Measurements from ENCODE around the gene GLIS1. TPM values are rescaled to one million over a fixed set of nuclear protein-coding genes. Genes with fewer than 3 reads are reported as not detected.

GLIS1 gene
- total RNA-seq, 2 experiments from 2014 or later = not detected

DNA sequence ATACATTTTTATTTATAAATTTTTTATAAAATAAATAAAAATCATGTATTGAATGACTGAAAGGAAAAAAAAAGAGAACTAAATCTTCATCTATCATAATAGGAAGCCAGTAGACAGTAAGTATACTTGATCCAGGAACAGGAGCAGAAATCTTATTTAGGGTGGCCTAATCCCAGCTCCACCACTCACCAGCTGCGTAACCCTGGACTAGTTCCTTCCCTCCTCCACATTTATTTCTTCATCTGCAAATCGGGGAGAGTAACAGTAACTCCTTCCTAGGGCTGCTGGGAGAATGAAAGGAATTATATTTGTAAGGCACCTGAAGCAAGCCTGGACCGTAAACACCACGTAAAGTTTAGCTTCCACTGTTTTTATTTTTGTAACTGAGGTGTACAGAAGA, 17.9 kb downstream of the GLIS1 start:
- POLR2A ChIA-PET = no interaction called here
- Mint-ChIP-seq H3K27ac (no peak overlapping the region), H3K9me3 (no peaks in the 10 kb centered on the region), H3K27me3 (peaks cover 6% of the 10 kb centered on the region), H3K4me3 (no peak overlapping the region), H3K4me1 (no peaks in the 10 kb centered on the region), H3K36me3 (no peaks in the 10 kb centered on the region)
- no peak for ATAC-seq (ENCODE audit: low read depth)
- DNase-seq = no peak

DNA sequence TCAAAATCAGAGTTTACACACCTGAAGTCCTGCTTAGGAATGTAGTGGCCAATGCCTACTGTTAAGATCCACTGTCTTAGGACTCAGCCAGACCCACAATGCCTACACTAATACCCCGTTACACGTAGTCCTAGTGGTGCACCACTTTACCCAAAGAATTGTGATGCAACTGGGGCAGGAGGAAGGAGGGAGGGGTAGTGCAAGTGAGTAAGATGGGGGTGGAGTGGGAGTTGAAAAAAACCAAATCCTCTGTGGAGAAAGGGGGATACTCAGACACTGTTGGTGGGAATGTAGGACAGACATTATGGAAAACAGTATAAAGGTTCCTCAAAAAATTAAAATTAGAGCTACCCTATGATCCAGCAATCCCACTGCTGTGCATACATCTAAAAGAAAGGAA, 19.5 kb downstream of the GLIS1 start:
- Mint-ChIP-seq H3K9me3 (no peaks in the 10 kb centered on the region), H3K36me3 (no peaks in the 10 kb centered on the region), H3K27me3 (peaks cover 6% of the 10 kb centered on the region), H3K27ac (no peak overlapping the region), H3K4me1 (no peaks in the 10 kb centered on the region), H3K4me3 (no peak overlapping the region)
- no peak for ATAC-seq (ENCODE audit: low read depth)
- POLR2A ChIA-PET = no interaction called here
- no peak for DNase-seq

DNA sequence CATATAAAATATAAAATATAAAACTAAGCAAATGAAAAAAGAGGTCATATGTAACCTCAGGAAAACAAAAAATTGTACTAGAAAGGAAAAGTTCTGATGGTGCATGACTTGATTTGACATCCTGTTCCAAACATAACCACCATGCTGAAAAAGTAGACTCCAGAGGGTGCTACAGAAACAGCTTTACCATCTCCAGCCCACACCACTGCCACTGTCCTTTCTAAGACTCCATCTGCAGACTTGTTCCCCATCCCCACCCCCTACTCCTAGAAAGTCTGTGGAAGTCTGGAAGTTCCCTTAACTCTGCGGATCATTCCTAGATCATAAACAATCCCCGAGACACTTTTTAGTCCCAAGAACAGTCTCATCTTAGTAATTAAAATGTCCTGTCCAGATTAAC, 20.5 kb downstream of the GLIS1 start:
- no peak overlapping the region for H3K4me3 Mint-ChIP-seq
- H3K27ac Mint-ChIP-seq = no peak overlapping the region
- POLR2A ChIA-PET = no interaction called here

DNA sequence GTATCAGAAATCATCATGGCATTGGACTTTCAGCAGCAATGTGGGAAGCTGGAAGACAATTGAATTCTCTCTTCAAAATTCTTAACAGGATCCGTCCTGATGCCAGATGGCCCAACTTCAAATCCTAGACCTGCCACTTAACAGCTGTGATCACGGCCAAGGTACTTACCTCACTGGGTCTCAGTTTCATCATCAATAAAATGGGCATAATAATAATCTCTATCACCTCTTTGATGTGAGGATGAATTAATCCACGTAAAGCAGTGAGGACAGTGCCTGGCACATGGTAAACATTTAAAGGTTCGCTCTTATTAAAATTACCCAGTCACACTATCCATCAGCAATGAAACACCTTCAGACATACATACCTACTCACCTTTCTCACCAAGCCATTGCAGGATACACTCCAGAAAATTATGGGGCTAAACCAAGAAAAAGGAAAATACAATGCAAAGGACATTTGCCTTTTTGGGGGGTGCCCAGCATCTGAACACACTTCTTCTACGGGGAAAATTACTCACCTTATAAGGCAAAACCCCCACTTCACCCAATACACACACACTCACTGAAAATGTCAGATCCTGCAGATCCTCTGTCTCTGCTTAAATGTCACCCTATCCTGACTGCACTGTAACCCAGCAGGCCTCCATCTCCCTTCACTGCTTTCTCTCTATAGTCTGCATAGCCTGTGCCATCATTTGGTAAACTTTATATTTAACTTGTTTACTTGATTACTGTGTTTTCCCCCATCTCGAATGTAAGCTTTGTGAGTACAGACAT, 21.7 kb downstream of the GLIS1 start:
- Mint-ChIP-seq H3K27ac (no peak overlapping the region), H3K27me3 (peaks cover 8% of the 10 kb centered on the region), H3K36me3 (no peaks in the 10 kb centered on the region), H3K9me3 (no peaks in the 10 kb centered on the region), H3K4me1 (no peaks in the 10 kb centered on the region), H3K4me3 (no peak overlapping the region)
- DNase-seq (no peak), ATAC-seq (ENCODE audit: low read depth) (no peak)
- POLR2A ChIA-PET = no interaction called here

More for the DNA sequence above, 20.5 kb downstream of the GLIS1 start:
- ATAC-seq (ENCODE audit: low read depth) (no peak), DNase-seq (no peak)
- H3K4me1 Mint-ChIP-seq = no peaks in the 10 kb centered on the region
- H3K36me3 Mint-ChIP-seq = no peaks in the 10 kb centered on the region
- H3K9me3 Mint-ChIP-seq = no peaks in the 10 kb centered on the region
- peaks cover 8% of the 10 kb centered on the region for H3K27me3 Mint-ChIP-seq

DNA sequence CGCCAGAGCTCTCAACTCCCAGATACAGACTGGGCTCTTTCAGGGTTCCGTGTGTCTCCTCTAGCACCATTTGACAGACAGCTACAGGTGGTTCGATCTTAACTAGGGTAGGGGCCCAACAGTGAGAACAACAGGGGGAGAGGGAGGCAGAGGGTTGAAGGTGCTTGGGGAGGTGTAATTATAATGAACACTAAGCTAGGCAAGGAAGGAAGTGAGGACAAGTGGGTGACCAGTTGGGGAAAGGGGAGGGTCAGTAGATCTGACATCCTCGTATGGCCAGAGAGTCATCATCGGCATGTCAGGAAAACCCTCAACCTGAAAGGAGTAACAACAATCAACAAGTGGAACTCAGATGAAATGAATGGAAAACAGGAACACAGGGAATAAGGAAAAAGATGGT, 22.8 kb downstream of the GLIS1 start:
- Mint-ChIP-seq H3K4me1 (no peaks in the 10 kb centered on the region), H3K9me3 (no peaks in the 10 kb centered on the region), H3K4me3 (no peak overlapping the region), H3K27ac (no peak overlapping the region), H3K36me3 (no peaks in the 10 kb centered on the region), H3K27me3 (peaks cover 8% of the 10 kb centered on the region)
- DNase-seq (no peak), ATAC-seq (ENCODE audit: low read depth) (no peak)
- POLR2A ChIA-PET = no interaction called here

DNA sequence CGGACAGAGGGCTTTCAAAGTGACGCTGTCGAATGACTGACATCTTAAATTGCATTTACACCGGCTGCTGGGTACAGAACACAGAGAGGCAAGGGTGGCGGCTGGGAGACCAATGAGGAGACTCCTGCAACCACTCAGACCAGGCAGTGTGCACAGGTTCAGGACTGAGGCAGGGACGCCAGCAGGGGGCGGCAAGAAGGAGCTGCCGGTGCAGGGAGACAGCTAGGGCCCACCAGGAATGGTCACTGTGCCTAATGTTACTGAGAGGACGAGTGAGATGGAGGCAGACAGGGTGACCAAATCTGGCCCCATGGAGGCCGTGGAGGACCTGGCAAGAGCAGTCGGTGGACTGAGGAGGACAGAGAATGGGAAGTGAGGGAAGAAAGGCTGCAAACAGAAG, 23.5 kb downstream of the GLIS1 start:
- no peak overlapping the region for H3K27ac Mint-ChIP-seq
- POLR2A ChIA-PET = no interaction called here
- DNase-seq (no peak), ATAC-seq (ENCODE audit: low read depth) (no peak)
- no peaks in the 10 kb centered on the region for H3K4me1 Mint-ChIP-seq
- peaks cover 8% of the 10 kb centered on the region for H3K27me3 Mint-ChIP-seq
- no peaks in the 10 kb centered on the region for H3K9me3 Mint-ChIP-seq
- no peak overlapping the region for H3K4me3 Mint-ChIP-seq
- no peaks in the 10 kb centered on the region for H3K36me3 Mint-ChIP-seq

DNA sequence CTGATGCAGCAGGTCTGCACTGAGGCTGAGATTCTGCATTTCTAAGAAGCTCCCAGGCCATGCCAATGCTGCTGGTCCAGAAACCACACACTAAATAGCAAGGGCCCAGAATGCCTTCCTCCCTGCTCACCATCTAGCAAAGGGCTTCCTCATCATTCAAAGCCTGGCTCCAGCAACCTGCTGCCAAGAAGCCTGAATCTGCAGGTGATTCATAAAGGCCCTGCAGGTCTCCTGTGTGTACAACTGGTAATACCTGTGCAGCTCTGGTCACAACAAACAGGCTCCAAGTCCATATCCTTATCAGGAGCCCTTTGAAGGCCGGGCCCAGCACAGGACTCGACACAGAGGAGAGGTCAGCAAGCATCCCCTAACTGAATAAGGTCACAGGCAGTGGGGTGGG, 26.7 kb downstream of the GLIS1 start:
- no peak overlapping the region for H3K27ac Mint-ChIP-seq
- H3K9me3 Mint-ChIP-seq = no peaks in the 10 kb centered on the region
- POLR2A ChIA-PET = no interaction called here
- H3K36me3 Mint-ChIP-seq = no peaks in the 10 kb centered on the region
- no peaks in the 10 kb centered on the region for H3K4me1 Mint-ChIP-seq
- peaks cover 2% of the 10 kb centered on the region for H3K27me3 Mint-ChIP-seq
- no peak overlapping the region for H3K4me3 Mint-ChIP-seq
- DNase-seq (no peak), ATAC-seq (ENCODE audit: low read depth) (no peak)

DNA sequence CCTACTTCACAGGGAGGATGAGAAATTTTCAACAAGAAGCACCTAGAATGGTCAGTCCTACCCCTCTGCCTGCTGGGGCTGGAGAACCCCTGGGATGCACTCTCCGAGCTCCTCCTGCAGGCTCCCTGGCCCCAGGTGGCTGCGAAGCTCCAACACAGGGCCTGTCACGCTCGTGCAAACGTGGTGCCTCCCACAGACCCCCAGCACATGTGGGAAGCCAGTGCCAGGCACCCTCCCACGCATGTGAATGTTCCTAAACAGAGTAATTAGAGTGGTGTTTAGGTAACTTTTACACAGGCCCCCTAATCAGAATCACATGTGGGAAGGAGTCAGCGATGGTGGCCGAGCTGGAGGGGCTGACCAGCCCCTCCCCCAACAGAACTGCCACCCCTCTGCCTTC, 28.4 kb downstream of the GLIS1 start:
- H3K27ac Mint-ChIP-seq = no peak overlapping the region
- H3K4me1 Mint-ChIP-seq = no peaks in the 10 kb centered on the region
- DNase-seq = no peak
- no peak overlapping the region for H3K4me3 Mint-ChIP-seq
- POLR2A ChIA-PET = no interaction called here
- H3K36me3 Mint-ChIP-seq = no peaks in the 10 kb centered on the region
- no peaks in the 10 kb centered on the region for H3K9me3 Mint-ChIP-seq
- H3K27me3 Mint-ChIP-seq = peaks cover 8% of the 10 kb centered on the region
- ATAC-seq (ENCODE audit: low read depth) = no peak

DNA sequence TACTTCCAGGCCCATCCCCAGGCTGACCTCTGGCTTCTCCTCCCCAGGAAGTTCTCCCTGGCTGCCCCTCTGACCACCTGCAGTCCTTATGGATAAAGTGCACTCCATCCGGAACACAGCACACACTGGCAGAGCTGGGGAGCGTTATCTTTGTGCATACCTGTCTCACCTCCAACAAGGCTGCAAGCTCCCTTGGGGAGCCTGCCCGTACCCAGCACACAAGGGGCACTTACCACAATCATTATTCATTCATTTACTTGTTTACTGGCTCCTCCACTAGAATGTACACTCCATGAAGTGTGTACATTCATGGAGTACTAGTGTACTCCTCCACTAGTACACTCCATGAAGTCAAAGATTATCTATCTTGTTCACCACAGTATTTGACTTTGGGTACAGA, 30.3 kb downstream of the GLIS1 start:
- POLR2A ChIA-PET = no interaction called here
- ATAC-seq (ENCODE audit: low read depth) = no peak
- Mint-ChIP-seq H3K4me3 (no peak overlapping the region), H3K4me1 (no peaks in the 10 kb centered on the region), H3K36me3 (no peaks in the 10 kb centered on the region), H3K27ac (no peak overlapping the region), H3K9me3 (no peaks in the 10 kb centered on the region), H3K27me3 (peaks cover 17% of the 10 kb centered on the region)
- DNase-seq = no peak

DNA sequence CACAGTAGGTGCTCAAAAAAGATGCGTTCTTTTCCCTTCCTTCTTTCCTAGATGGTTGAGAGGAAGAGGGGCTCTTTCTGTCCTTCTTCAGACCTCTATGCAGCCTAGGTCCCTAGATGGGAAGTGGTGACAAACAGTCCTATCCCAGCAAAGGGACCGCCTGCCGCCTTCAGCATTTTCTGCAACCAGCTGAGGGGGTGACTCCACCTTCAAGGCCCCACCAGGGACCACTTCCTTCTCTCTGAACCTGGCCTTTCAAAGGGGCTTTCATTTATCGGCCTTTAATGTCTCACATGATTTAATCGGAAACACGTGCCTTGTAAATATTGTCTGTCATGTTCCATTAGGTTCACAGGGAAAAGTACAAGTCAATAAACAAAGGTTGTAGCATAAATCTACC, 32.6 kb downstream of the GLIS1 start:
- DNase-seq = no peak
- Mint-ChIP-seq H3K4me3 (no peak overlapping the region), H3K27me3 (peaks cover 15% of the 10 kb centered on the region), H3K36me3 (no peaks in the 10 kb centered on the region), H3K4me1 (no peaks in the 10 kb centered on the region), H3K9me3 (no peaks in the 10 kb centered on the region), H3K27ac (no peak overlapping the region)
- ATAC-seq (ENCODE audit: low read depth) = no peak
- POLR2A ChIA-PET = no interaction called here

DNA sequence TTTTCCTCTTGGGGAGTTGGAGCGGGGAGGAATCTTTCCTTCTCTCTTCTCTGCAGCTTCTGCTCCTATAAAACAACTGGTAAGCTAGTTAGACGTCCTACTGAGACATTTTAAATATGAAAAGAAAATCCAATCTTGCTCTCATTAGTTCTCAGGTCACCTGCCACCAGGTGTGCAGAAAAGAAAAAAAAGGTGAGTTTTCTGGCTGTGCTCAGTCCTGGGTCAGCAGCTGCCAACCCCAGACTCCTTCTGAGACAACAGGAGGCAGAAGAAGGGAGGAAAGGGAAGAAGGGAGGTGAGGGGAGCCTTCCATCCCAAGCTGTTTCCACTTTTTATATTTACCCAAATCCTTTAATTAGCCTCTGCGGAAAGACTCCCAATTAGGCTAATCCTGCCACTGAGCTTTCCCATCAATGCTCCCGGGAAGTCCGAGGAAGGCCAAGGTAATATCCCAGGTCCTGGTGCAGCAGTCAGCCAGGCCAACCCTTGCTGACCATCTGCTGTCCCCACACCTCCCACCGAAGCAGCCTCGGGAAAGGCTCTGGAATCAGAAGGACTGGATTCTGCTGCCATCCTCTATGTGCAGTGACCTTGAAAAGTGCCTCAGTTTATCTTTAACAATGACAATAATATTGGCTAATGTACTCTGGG, 33.4 kb downstream of the GLIS1 start:
- no peaks in the 10 kb centered on the region for H3K36me3 Mint-ChIP-seq
- no peak overlapping the region for H3K4me3 Mint-ChIP-seq
- no peak overlapping the region for H3K27ac Mint-ChIP-seq
- ATAC-seq (ENCODE audit: low read depth) = no peak
- no peak for DNase-seq
- no peaks in the 10 kb centered on the region for H3K4me1 Mint-ChIP-seq
- POLR2A ChIA-PET = no interaction called here
- H3K27me3 Mint-ChIP-seq = peaks cover 17% of the 10 kb centered on the region
- no peaks in the 10 kb centered on the region for H3K9me3 Mint-ChIP-seq

DNA sequence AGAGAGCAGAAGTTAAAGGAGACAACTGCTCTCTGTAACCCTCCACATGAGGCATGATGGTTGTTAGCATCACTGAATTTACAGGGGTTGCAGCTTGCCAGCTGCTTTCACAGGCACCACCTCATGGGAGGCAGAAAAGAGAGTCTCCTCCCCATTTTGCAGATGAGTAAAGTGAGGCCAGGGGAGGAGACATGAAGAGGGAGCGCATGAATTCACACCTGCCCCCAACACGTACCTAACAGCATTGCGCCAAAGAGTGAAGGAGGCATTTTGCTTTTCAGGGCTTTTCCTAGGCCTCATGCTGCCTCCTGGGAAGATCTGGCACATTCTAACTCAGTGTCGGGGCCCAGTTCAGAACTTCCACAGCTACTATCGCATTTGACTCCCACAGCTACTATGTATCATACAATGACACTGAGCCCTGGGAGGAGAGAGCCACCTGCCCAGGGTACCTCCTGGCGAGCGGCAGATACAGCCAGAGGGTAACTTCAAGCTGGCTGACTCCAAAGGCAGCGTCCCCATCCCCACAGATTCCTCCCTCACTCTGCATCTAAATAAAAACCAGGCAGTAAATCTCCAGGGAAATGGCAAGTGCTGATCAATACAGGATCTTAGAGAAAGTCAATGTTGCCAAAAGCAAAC, 34.0 kb downstream of the GLIS1 start:
- Mint-ChIP-seq H3K4me3 (no peak overlapping the region), H3K4me1 (no peaks in the 10 kb centered on the region), H3K27me3 (peaks cover 17% of the 10 kb centered on the region), H3K27ac (no peak overlapping the region), H3K9me3 (no peaks in the 10 kb centered on the region), H3K36me3 (no peaks in the 10 kb centered on the region)
- DNase-seq (no peak), ATAC-seq (ENCODE audit: low read depth) (no peak)
- POLR2A ChIA-PET = no interaction called here

DNA sequence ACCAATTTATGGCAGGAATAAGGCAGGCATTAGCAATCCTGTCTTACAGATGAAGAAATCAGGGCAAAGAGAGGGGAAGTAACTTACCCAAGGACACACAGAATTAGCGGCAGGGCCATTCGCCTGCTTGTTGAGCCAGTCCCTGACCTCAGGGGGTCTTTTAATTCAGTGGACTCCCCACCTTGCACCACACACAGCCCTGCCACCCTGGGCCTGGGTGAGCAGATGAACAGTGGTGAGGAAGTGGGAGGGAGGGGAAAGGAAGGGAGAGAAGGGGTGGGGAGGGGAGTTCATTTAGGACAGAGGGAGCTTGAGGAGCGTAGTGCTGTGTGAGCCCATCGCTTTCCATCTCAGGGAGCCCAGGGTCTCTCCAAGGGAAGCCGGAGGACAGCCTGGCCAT, 34.7 kb downstream of the GLIS1 start:
- Mint-ChIP-seq H3K4me3 (no peak overlapping the region), H3K4me1 (no peaks in the 10 kb centered on the region), H3K27ac (no peak overlapping the region), H3K36me3 (no peaks in the 10 kb centered on the region), H3K9me3 (no peaks in the 10 kb centered on the region), H3K27me3 (peaks cover 17% of the 10 kb centered on the region)
- DNase-seq = no peak
- POLR2A ChIA-PET = no interaction called here
- no peak for ATAC-seq (ENCODE audit: low read depth)

DNA sequence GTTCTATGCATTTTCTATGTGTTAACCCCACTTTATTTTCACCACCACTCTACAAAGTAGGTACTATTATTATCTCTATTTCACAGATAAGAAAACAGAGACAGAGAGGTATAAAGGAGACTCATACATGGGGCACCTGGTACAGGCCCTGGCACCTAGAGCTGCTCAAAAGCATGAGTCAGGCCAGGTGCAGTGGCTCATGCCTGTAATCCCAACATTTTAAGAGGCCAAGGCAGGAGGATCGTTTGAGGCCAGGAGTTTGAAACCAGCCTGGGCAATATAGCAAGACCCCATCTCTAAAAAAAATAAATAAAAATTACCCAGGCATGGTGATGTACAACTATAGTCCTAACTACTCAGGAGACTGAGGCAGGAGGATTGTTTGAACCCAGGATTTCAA, 35.8 kb downstream of the GLIS1 start:
- Mint-ChIP-seq H3K36me3 (no peaks in the 10 kb centered on the region), H3K27me3 (peaks cover 17% of the 10 kb centered on the region), H3K27ac (no peak overlapping the region), H3K4me3 (no peak overlapping the region), H3K9me3 (no peaks in the 10 kb centered on the region), H3K4me1 (no peaks in the 10 kb centered on the region)
- ATAC-seq (ENCODE audit: low read depth) (no peak), DNase-seq (no peak)
- POLR2A ChIA-PET = no interaction called here
